ENCODE data around the gene SH2B3. TPM values are rescaled to one million over a fixed set of nuclear protein-coding genes. Genes with fewer than 3 reads are reported as not detected.
A peak's percentile ranks its signal among the peaks of the same experiment; 100 is the strongest.

The SH2B3 gene
- total RNA-seq, 1 donor from 2014 or later = 50.7 TPM

- ATAC-seq (ENCODE audit: low read depth) (no peak), DNase-seq (no peak)
- Mint-ChIP-seq H3K27ac (no peak overlapping the region), H3K9me3 (no peaks in the 10 kb centered on the region), H3K4me1 (peaks cover 7% of the 10 kb centered on the region), H3K4me3 (no peak overlapping the region), H3K27me3 (no peaks in the 10 kb centered on the region), H3K36me3 (ENCODE audit: low read depth) (no peaks in the 10 kb centered on the region)
- CTCF ChIA-PET = no interaction called here
- POLR2A ChIA-PET = no interaction called here
- intact Hi-C loops (cut with micrococcal nuclease) = no loop called here
- TF ChIP-seq CTCF (IDR thresholded peaks at IDR 0.05) = no peak
These were observed 21.1 kb upstream of the SH2B3 start for GRCh38 chr12:111384596-111384995.

- DNase-seq (no peak), ATAC-seq (ENCODE audit: low read depth) (no peak)
- Mint-ChIP-seq H3K4me1 (peaks cover 10% of the 10 kb centered on the region), H3K27me3 (no peaks in the 10 kb centered on the region), H3K27ac (no peak overlapping the region), H3K36me3 (ENCODE audit: low read depth) (no peaks in the 10 kb centered on the region), H3K9me3 (no peaks in the 10 kb centered on the region), H3K4me3 (no peak overlapping the region)
- POLR2A ChIA-PET = interaction anchor here (0.6 kb wide), 1 partner anchor 46 kb away, joined by 4 read pairs; no protein-coding TSS in a partner anchor
- CTCF ChIA-PET = no interaction called here
- no peak for TF ChIP-seq CTCF (IDR thresholded peaks at IDR 0.05)
- intact Hi-C loops (cut with micrococcal nuclease) = no loop called here
These were observed 18.8 kb upstream of the SH2B3 start for GRCh38 chr12:111386885-111387284.

- no peak for TF ChIP-seq CTCF (IDR thresholded peaks at IDR 0.05)
- POLR2A ChIA-PET = interaction anchor here (0.6 kb wide), 1 partner anchor 47 kb away, joined by 4 read pairs; no protein-coding TSS in a partner anchor
- DNase-seq (no peak), ATAC-seq (ENCODE audit: low read depth) (no peak)
- H3K27me3 Mint-ChIP-seq = no peaks in the 10 kb centered on the region
- intact Hi-C loops (cut with micrococcal nuclease) = no loop called here
- no peaks in the 10 kb centered on the region for H3K9me3 Mint-ChIP-seq
- no peak overlapping the region for H3K4me3 Mint-ChIP-seq
- peaks cover 10% of the 10 kb centered on the region for H3K4me1 Mint-ChIP-seq
- no peaks in the 10 kb centered on the region for H3K36me3 Mint-ChIP-seq (ENCODE audit: low read depth)
- no peak overlapping the region for H3K27ac Mint-ChIP-seq
- CTCF ChIA-PET = no interaction called here
These were observed 17.9 kb upstream of the SH2B3 start for GRCh38 chr12:111387747-111388323.

- Mint-ChIP-seq H3K27me3 (no peaks in the 10 kb centered on the region), H3K9me3 (no peaks in the 10 kb centered on the region), H3K27ac (no peak overlapping the region), H3K4me1 (peaks cover 12% of the 10 kb centered on the region), H3K36me3 (ENCODE audit: low read depth) (no peaks in the 10 kb centered on the region), H3K4me3 (no peak overlapping the region)
- no peak for DNase-seq
- ChIA-PET CTCF (no interaction called here), POLR2A (no interaction called here)
- ATAC-seq (ENCODE audit: low read depth) = peak; percentile 52
- TF ChIP-seq CTCF (IDR thresholded peaks at IDR 0.05) = no peak
- intact Hi-C loops (cut with micrococcal nuclease) = no loop called here
These were observed 16.1 kb upstream of the SH2B3 start for GRCh38 chr12:111389635-111390034.

- no peak for TF ChIP-seq CTCF (IDR thresholded peaks at IDR 0.05)
- Mint-ChIP-seq H3K36me3 (ENCODE audit: low read depth) (no peaks in the 10 kb centered on the region), H3K4me1 (peaks cover 12% of the 10 kb centered on the region), H3K4me3 (no peak overlapping the region), H3K9me3 (no peaks in the 10 kb centered on the region), H3K27me3 (no peaks in the 10 kb centered on the region), H3K27ac (no peak overlapping the region)
- intact Hi-C loops (cut with micrococcal nuclease) = no loop called here
- ChIA-PET POLR2A (no interaction called here), CTCF (interaction anchor here (1.2 kb wide), 1 partner anchor 61 kb away, joined by 3 read pairs; no protein-coding TSS in a partner anchor)
- no peak for DNase-seq
- ATAC-seq (ENCODE audit: low read depth) = no peak
These were observed 14.8 kb upstream of the SH2B3 start for GRCh38 chr12:111390910-111391309.
